SK-N-SH treated with all-trans-retinoic acid at 6 μM for 48 hours (cell line): Measurements from ENCODE around the gene CDH4.

ENCODE experiments used
- ARNTL ChIP-seq: fragments of 450-650 bp; formaldehyde crosslinking; IDR thresholded peaks from 2 replicates; pipeline ENCODE4 v1.5.0; 2020; ENCODE audit warnings: low read depth, mild to moderate bottlenecking, moderate library complexity, borderline replicate concordance
- CSDC2 ChIP-seq: fragments of 250-450 bp; sonication (Bioruptor Pico); IDR thresholded peaks from 2 replicates; pipeline ENCODE4 v1.5.0; 2020; ENCODE audit warnings: mild to moderate bottlenecking, moderate library complexity
- ESRRG ChIP-seq: fragments of 250-450 bp; sonication (Bioruptor Pico); IDR thresholded peaks from 2 replicates; pipeline ENCODE4 v1.6.1; 2021; ENCODE audit warnings: mild to moderate bottlenecking
- ISL1 ChIP-seq: fragments of 250-450 bp; sonication (Bioruptor Pico); IDR thresholded peaks from 2 replicates; pipeline ENCODE4 v2.1.2; 2022; ENCODE audit warnings: mild to moderate bottlenecking, moderate library complexity
- PPARA ChIP-seq: fragments of 250-450 bp; sonication (Bioruptor Pico); IDR thresholded peaks from 2 replicates; pipeline ENCODE4 v1.5.0; 2020; ENCODE audit warnings: mild to moderate bottlenecking, borderline replicate concordance
- RARB ChIP-seq: fragments of 250-450 bp; sonication (Bioruptor Pico); IDR thresholded peaks from 2 replicates; pipeline ENCODE4 v1.8.0; 2021; ENCODE audit warnings: mild to moderate bottlenecking, moderate library complexity
- TOX ChIP-seq: fragments of 250-450 bp; sonication (Bioruptor Pico); IDR thresholded peaks from 2 replicates; pipeline ENCODE4 v1.8.0; 2021; ENCODE audit warnings: mild to moderate bottlenecking, moderate library complexity, borderline replicate concordance
- ZFP3 ChIP-seq: fragments of 250-450 bp; sonication (Bioruptor Pico); IDR thresholded peaks from 2 replicates; pipeline ENCODE4 v1.5.0; 2020; ENCODE audit warnings: mild to moderate bottlenecking, moderate library complexity
- ZFP30 ChIP-seq: fragments of 450-650 bp; formaldehyde crosslinking; IDR thresholded peaks from 2 replicates; pipeline ENCODE4 v1.5.0; 2022; ENCODE audit warnings: mild to moderate bottlenecking, moderate library complexity
- ZNF70 ChIP-seq: fragments of 450-650 bp; formaldehyde crosslinking; IDR thresholded peaks from 2 replicates; pipeline ENCODE4 v1.5.0; 2020; ENCODE audit warnings: mild to moderate bottlenecking, moderate library complexity
- TF ChIP-seq, protein P1 (sequence below): fragments of 250-450 bp; sonication (Bioruptor Pico); IDR thresholded peaks from 2 replicates; pipeline ENCODE4 v1.8.0; 2020; ENCODE audit warnings: mild to moderate bottlenecking, moderate library complexity, borderline replicate concordance

DNA sequence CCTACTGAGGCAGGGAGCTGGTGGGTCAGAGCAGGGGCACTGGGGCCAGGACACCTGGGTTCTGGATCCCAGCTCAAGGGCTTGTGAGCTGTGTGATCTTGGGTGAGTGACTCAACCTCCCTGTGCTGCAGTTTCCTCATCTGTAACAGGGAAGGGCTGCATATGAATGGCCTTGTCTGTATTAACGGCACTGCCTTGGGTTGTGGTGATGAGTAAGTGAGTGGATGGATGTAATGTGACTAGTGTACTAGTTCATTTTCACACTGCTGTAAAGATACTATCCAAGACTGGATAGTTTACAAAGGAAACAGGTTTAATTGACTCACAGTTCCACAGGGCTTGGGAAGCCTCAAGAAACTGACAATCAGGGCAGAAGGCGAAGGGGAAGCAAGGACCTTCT lies 580.1 kb downstream of the CDH4 start:
- no peak for TF ChIP-seq ESRRG (CRISPR knock-in tag)
- no peak for TF ChIP-seq ARNTL
- TF ChIP-seq, protein P1, sequence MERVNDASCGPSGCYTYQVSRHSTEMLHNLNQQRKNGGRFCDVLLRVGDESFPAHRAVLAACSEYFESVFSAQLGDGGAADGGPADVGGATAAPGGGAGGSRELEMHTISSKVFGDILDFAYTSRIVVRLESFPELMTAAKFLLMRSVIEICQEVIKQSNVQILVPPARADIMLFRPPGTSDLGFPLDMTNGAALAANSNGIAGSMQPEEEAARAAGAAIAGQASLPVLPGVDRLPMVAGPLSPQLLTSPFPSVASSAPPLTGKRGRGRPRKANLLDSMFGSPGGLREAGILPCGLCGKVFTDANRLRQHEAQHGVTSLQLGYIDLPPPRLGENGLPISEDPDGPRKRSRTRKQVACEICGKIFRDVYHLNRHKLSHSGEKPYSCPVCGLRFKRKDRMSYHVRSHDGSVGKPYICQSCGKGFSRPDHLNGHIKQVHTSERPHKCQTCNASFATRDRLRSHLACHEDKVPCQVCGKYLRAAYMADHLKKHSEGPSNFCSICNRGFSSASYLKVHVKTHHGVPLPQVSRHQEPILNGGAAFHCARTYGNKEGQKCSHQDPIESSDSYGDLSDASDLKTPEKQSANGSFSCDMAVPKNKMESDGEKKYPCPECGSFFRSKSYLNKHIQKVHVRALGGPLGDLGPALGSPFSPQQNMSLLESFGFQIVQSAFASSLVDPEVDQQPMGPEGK: no peak
- TF ChIP-seq ZFP3 (CRISPR knock-in tag): no peak
- TF ChIP-seq ISL1 (CRISPR knock-in tag): no peak
- TF ChIP-seq TOX (CRISPR knock-in tag): no peak
- no peak for TF ChIP-seq RARB (CRISPR knock-in tag)
- no peak for TF ChIP-seq ZNF70
- no peak for TF ChIP-seq CSDC2 (CRISPR knock-in tag)
- TF ChIP-seq ZFP30 (CRISPR knock-in tag): no peak
- TF ChIP-seq PPARA (CRISPR knock-in tag): no peak
